ENCODE results near the gene EYS. TPM values are rescaled to one million over a fixed set of nuclear protein-coding genes. Genes with fewer than 3 reads are reported as not detected.
"Not testable (repeated sequence)": the region's sequence is repeated elsewhere in the genome, so short reads cannot be mapped to it uniquely, and the experiment has no call there.

EYS gene
- total RNA-seq, 1 experiment from 2014 or later, result not detected

DNA sequence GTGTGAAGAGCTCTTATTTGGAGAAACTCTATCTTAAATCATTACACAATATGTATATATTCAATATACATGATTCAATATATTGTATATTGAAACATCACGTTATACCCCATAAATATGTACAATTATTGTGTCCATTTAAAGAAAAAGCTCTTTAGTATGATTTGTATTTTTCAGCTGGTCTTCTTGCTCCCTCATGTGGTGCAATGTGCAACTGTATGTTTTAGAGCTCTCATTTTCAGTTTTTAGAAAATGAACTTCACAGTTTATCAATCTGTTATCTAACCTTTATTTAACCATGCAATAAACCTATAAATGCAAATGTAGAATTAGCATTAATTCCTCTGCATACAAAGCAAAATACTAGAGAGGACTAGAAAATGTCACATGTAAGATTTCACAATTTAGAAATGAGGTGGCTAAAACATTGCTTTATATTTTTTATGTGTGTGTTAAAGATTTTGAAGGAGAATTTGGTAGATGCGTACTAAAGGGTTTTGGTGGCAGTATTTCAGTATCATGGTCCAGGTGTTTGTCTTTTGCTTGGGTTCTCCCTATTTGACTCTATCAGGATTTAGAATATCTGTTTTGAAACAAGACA is 1904.3 kb downstream of the EYS start:
- 0 out of 2 replicates have a peak, but pooled peaks cover 4% of the 10 kb centered on the region for H3K4me1 ChIP-seq
- TF ChIP-seq, protein P1, sequence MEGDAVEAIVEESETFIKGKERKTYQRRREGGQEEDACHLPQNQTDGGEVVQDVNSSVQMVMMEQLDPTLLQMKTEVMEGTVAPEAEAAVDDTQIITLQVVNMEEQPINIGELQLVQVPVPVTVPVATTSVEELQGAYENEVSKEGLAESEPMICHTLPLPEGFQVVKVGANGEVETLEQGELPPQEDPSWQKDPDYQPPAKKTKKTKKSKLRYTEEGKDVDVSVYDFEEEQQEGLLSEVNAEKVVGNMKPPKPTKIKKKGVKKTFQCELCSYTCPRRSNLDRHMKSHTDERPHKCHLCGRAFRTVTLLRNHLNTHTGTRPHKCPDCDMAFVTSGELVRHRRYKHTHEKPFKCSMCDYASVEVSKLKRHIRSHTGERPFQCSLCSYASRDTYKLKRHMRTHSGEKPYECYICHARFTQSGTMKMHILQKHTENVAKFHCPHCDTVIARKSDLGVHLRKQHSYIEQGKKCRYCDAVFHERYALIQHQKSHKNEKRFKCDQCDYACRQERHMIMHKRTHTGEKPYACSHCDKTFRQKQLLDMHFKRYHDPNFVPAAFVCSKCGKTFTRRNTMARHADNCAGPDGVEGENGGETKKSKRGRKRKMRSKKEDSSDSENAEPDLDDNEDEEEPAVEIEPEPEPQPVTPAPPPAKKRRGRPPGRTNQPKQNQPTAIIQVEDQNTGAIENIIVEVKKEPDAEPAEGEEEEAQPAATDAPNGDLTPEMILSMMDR (IDR thresholded peaks at IDR 0.05; ENCODE audit: insufficient read depth in 1 of 2, low read depth in 1 of 2, low read length in 1 of 2, severe bottlenecking in 1 of 2, unreplicated experiment in 1 of 2), result peak; percentile 56 to 62
- CTCF ChIA-PET, result interaction anchor here (0.8 to 1.6 kb wide), 11 partner anchors 10 to 495 kb away, joined by 3 to 19 read pairs (median 3); no protein-coding TSS in a partner anchor
- Mint-ChIP-seq H3K9me3 (ENCODE audit: unreplicated experiment) (no peaks in the 10 kb centered on the region), H3K4me3 (ENCODE audit: unreplicated experiment) (no peak overlapping the region), H3K4me1 (ENCODE audit: low read depth, unreplicated experiment) (no peaks in the 10 kb centered on the region), H3K27ac (ENCODE audit: unreplicated experiment) (no peak overlapping the region), H3K27me3 (ENCODE audit: insufficient read depth, unreplicated experiment) (no peaks in the 10 kb centered on the region), H3K36me3 (ENCODE audit: insufficient read depth, unreplicated experiment) (no peaks in the 10 kb centered on the region)
- no peaks in the 10 kb centered on the region for H3K27me3 ChIP-seq (replicated peaks; ENCODE audit: control insufficient read depth, insufficient read depth, low read length)
- no TSS peak for BruUV-seq (replicated peaks)
- intact Hi-C loops (cut with micrococcal nuclease; ENCODE audit: unreplicated experiment), result loop anchor here (1.0 kb wide), 1 partner anchor 204 kb away; no protein-coding TSS in a partner anchor
- no peaks in the 10 kb centered on the region for H3K36me3 ChIP-seq (ENCODE audit: control insufficient read depth, insufficient read depth, low read length)
- H3K4me3 ChIP-seq (ENCODE audit: low read depth, low read length), result no peak overlapping the region
- POLR2A ChIA-PET, result no interaction called here
- no peak for DNase-seq
- no peaks in the 10 kb centered on the region for H3K9me3 ChIP-seq

DNA sequence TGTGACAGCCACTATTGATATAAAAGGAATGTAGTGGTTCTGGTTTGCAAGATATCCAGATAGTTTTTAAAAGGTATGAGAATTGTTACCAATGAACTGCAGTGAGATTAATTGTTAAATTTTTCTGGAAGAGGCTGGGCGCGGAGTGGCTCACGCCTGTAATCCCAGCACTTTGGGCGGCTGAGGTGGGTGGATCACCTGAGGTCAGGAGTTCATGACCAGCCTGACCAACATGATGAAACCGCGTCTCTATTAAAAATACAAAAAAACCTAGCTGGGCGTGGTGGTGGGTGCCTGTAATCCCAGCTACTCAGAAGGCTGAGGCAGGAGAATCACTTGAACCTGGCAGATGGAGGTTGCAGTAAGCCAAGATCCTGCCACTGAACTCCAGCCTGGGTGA is 1906.6 kb downstream of the EYS start:
- BruUV-seq (replicated peaks); H3K4me3 ChIP-seq (ENCODE audit: low read depth, low read length); H3K4me3 Mint-ChIP-seq (ENCODE audit: unreplicated experiment); H3K4me1 Mint-ChIP-seq (ENCODE audit: low read depth, unreplicated experiment); H3K4me1 ChIP-seq; H3K27me3 Mint-ChIP-seq (ENCODE audit: insufficient read depth, unreplicated experiment); H3K9me3 Mint-ChIP-seq (ENCODE audit: unreplicated experiment); H3K27me3 ChIP-seq (replicated peaks; ENCODE audit: control insufficient read depth, insufficient read depth, low read length); H3K36me3 Mint-ChIP-seq (ENCODE audit: insufficient read depth, unreplicated experiment); POLR2A ChIA-PET; H3K27ac Mint-ChIP-seq (ENCODE audit: unreplicated experiment); H3K9me3 ChIP-seq; H3K36me3 ChIP-seq (ENCODE audit: control insufficient read depth, insufficient read depth, low read length); DNase-seq: not testable (repeated sequence)
- CTCF ChIA-PET, result interaction anchor here (1.3 kb wide), 1 partner anchor 202 kb away, joined by 3 read pairs; no protein-coding TSS in a partner anchor
- intact Hi-C loops (cut with micrococcal nuclease; ENCODE audit: unreplicated experiment), result loop anchor here (2.0 kb wide), 1 partner anchor 448 kb away; no protein-coding TSS in a partner anchor

GRCh38 chr6:63799813-63800212 is 1907.2 kb downstream of the EYS start:
- intact Hi-C loops (cut with micrococcal nuclease; ENCODE audit: unreplicated experiment), result loop anchor here (2.0 kb wide), 1 partner anchor 447 kb away; no protein-coding TSS in a partner anchor
- POLR2A ChIA-PET, result no interaction called here

More at GRCh38 chr6:63799813-63800212, 1907.2 kb downstream of the EYS start:
- Histone ChIP-seq H3K9me3 (no peaks in the 10 kb centered on the region), H3K4me3 (ENCODE audit: low read depth, low read length) (no peak overlapping the region), H3K27me3 (replicated peaks; ENCODE audit: control insufficient read depth, insufficient read depth, low read length) (no peaks in the 10 kb centered on the region), H3K36me3 (ENCODE audit: control insufficient read depth, insufficient read depth, low read length) (no peaks in the 10 kb centered on the region), H3K4me1 (no peaks in the 10 kb centered on the region)
- no peak overlapping the region for H3K27ac Mint-ChIP-seq (ENCODE audit: unreplicated experiment)
- peaks cover 3% of the 10 kb centered on the region for H3K27me3 Mint-ChIP-seq (ENCODE audit: insufficient read depth, unreplicated experiment)
- no peaks in the 10 kb centered on the region for H3K36me3 Mint-ChIP-seq (ENCODE audit: insufficient read depth, unreplicated experiment)
- CTCF ChIA-PET, result interaction anchor here (1.3 kb wide), 1 partner anchor 201 kb away, joined by 3 read pairs; no protein-coding TSS in a partner anchor
- DNase-seq, result no peak
- H3K4me1 Mint-ChIP-seq (ENCODE audit: low read depth, unreplicated experiment), result no peaks in the 10 kb centered on the region
- no peaks in the 10 kb centered on the region for H3K9me3 Mint-ChIP-seq (ENCODE audit: unreplicated experiment)
- TF ChIP-seq, protein P1 (IDR thresholded peaks at IDR 0.05; ENCODE audit: insufficient read depth in 1 of 2, low read depth in 1 of 2, low read length in 1 of 2, severe bottlenecking in 1 of 2, unreplicated experiment in 1 of 2), result no peak
- BruUV-seq (replicated peaks), result no TSS peak
- H3K4me3 Mint-ChIP-seq (ENCODE audit: unreplicated experiment), result no peak overlapping the region

All from Caco-2 (cell line).